ENCODE data around the gene SACS.

GRCh38 chr13:23377579-23377978 lies 55.9 kb downstream of the SACS start:
- no peak for TF ChIP-seq POLR2AphosphoS5 (IDR thresholded peaks at IDR 0.05)
- no peak for TF ChIP-seq POLR2A (IDR thresholded peaks at IDR 0.05)

All from sigmoid colon (tissue), 4 donors.